Astrocyte of the spinal cord (primary cell): ENCODE data around the gene TAGLN3.

Source experiments
- DNase-seq: peaks from one replicate; pipeline ENCODE4 v3.0.0; 2011; ENCODE audit warnings: low read depth, low spot score
- H3K4me3 ChIP-seq: 2 replicates; pipeline ENCODE4 v1.5.1; 2011; ENCODE audit warnings: low read depth, mild to moderate bottlenecking, low read length, moderate library complexity
- CTCF ChIP-seq: IDR thresholded peaks from 2 replicates; pipeline ENCODE4 v1.5.1; 2012; ENCODE audit warnings: low read depth, mild to moderate bottlenecking, low read length, inconsistent platforms
- in situ Hi-C: cut with HindIII; loops from 2 replicates; pipeline ENCODE4 v1.10.0; 2017; ENCODE audit warnings: low sequenced_read_pairs

Gene TAGLN3

GRCh38 chr3:111955876-111956275 lies 42.8 kb upstream of the TAGLN3 start:
- in situ Hi-C loops = loop anchor here (25.0 kb wide), 1 partner anchor 219 kb away; no protein-coding TSS in a partner anchor
- H3K4me3 ChIP-seq = no peak overlapping the region
- TF ChIP-seq CTCF = no peak
- DNase-seq = no peak

GRCh38 chr3:111956449-111956848 lies 42.3 kb upstream of the TAGLN3 start:
- TF ChIP-seq CTCF = no peak
- no peak for DNase-seq
- in situ Hi-C loops = loop anchor here (25.0 kb wide), 1 partner anchor 219 kb away; no protein-coding TSS in a partner anchor
- H3K4me3 ChIP-seq = no peak overlapping the region

GRCh38 chr3:111956995-111957734 lies 41.6 kb upstream of the TAGLN3 start:
- in situ Hi-C loops = loop anchor here (25.0 kb wide), 1 partner anchor 220 kb away; no protein-coding TSS in a partner anchor
- H3K4me3 ChIP-seq = no peak overlapping the region
- DNase-seq = no peak
- no peak for TF ChIP-seq CTCF

- DNase-seq = no peak
- in situ Hi-C loops = loop anchor here (25.0 kb wide), 1 partner anchor 224 kb away; no protein-coding TSS in a partner anchor
- H3K4me3 ChIP-seq = no peak overlapping the region
- no peak for TF ChIP-seq CTCF
These were observed 37.1 kb upstream of the TAGLN3 start for GRCh38 chr3:111961461-111962164.

- H3K4me3 ChIP-seq = no peak overlapping the region
- in situ Hi-C loops = loop anchor here (25.0 kb wide), 1 partner anchor 226 kb away; no protein-coding TSS in a partner anchor
- no peak for TF ChIP-seq CTCF
- DNase-seq = peak; percentile 68
These were observed 35.3 kb upstream of the TAGLN3 start for GRCh38 chr3:111963424-111963823.

GRCh38 chr3:111965484-111965883 lies 33.2 kb upstream of the TAGLN3 start:
- no peak for TF ChIP-seq CTCF
- in situ Hi-C loops = loop anchor here (25.0 kb wide), 1 partner anchor 228 kb away; no protein-coding TSS in a partner anchor

More at GRCh38 chr3:111965484-111965883, 33.2 kb upstream of the TAGLN3 start:
- H3K4me3 ChIP-seq = no peak overlapping the region
- no peak for DNase-seq
